ENCODE data around the gene EGFL7. TPM values are rescaled to one million over a fixed set of nuclear protein-coding genes. Genes with fewer than 3 reads are reported as not detected.
"Not testable (repeated sequence)": the region's sequence is repeated elsewhere in the genome, so short reads cannot be mapped to it uniquely, and the experiment has no call there.

Gene EGFL7
- total and polyA plus RNA-seq, 4 donors = 128 to 379 (median 226) TPM

DNA sequence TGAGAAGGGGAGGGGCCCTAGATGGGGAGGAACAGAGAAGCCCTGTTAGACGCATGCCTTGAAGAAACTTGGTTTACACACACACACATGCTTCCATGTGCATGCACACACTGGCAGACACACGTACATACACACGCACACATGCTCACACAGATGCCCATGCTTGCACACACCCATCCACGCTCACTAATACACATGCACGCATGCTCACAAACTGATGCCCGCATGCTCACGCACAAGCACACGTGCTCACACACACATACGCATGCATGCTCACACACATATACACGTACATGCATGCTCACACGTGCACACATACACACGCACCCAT, 32.1 kb upstream of the EGFL7 start:
- Histone ChIP-seq H3K27ac (ENCODE audit: low read depth in 1 of 2, low read length in 1 of 2) (no peak overlapping the region), H3K9ac (ENCODE audit: insufficient read depth in 1 of 2, low read length in 2 of 2) (no peak overlapping the region), H3K27me3 (ENCODE audit: control insufficient read depth in 3 of 3, insufficient read depth in 3 of 3, low read length in 2 of 3) (no peaks in the 10 kb centered on the region), H3K9me3 (ENCODE audit: control insufficient read depth in 4 of 4, insufficient read depth in 3 of 4, low read length in 3 of 4) (no peaks in the 10 kb centered on the region), H3K4me3 (no peak overlapping the region), H3K4me1 (ENCODE audit: control insufficient read depth in 5 of 5, insufficient read depth in 5 of 5, low read length in 5 of 5) (peaks cover 0 to 35% (median 11%) of the 10 kb centered on the region in 5 donors), H3K36me3 (ENCODE audit: control insufficient read depth in 4 of 4, insufficient read depth in 4 of 4, low read length in 4 of 4) (no peaks in the 10 kb centered on the region)
- WGBS, 2 donors = 71 to 72% methylated on average over 12 of the region's 12 CpGs
- ATAC-seq (ENCODE audit: insufficient read depth, low FRiP score) (no peak), DNase-seq (no peak)
- TF ChIP-seq, protein P1, sequence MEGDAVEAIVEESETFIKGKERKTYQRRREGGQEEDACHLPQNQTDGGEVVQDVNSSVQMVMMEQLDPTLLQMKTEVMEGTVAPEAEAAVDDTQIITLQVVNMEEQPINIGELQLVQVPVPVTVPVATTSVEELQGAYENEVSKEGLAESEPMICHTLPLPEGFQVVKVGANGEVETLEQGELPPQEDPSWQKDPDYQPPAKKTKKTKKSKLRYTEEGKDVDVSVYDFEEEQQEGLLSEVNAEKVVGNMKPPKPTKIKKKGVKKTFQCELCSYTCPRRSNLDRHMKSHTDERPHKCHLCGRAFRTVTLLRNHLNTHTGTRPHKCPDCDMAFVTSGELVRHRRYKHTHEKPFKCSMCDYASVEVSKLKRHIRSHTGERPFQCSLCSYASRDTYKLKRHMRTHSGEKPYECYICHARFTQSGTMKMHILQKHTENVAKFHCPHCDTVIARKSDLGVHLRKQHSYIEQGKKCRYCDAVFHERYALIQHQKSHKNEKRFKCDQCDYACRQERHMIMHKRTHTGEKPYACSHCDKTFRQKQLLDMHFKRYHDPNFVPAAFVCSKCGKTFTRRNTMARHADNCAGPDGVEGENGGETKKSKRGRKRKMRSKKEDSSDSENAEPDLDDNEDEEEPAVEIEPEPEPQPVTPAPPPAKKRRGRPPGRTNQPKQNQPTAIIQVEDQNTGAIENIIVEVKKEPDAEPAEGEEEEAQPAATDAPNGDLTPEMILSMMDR (IDR thresholded peaks at IDR 0.05; ENCODE audit: control extremely low read depth, extremely low read depth) = no peak

DNA sequence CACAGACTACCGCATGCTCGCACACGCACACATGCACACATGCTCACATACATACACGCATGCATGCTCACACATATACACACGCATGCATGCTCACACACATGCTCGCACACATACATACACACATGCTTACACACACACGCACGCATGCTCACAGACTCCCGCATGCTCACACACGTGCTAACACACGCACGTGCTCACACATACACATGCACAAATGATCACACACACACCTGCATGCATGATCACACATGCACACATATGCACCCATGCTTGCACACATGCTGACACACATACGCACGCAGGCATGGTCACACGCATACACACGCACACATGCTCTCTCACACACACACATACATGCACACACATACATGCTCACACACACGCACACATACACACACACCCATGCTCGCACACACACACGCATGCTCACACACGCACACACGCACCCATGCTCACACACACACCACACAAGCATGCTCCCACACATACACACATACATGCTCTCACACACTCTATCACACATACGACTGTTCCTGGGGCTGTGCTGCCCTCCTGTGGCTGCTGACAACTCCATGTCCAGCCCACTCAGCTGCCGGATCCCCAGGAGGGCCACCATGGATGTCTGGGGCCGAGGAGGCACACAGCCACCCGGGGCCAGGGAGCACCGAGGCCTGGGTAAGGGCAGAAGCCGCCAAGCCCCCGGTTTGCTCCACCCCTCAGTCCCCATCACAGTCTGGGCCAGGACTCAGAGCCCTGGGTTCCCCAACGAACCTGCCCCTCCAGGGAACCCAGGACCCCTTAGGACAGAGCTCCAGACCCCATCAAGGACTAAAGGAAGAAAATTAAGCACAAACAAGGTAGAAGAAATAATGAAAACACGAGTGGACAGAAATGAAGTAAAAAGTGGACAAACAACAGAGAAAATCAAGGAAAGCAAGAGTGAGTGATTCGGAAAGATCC, 31.4 kb upstream of the EGFL7 start:
- Histone ChIP-seq H3K27ac (ENCODE audit: low read depth in 1 of 2, low read length in 1 of 2) (no peak overlapping the region), H3K27me3 (ENCODE audit: control insufficient read depth in 3 of 3, insufficient read depth in 3 of 3, low read length in 2 of 3) (no peaks in the 10 kb centered on the region), H3K36me3 (ENCODE audit: control insufficient read depth in 4 of 4, insufficient read depth in 4 of 4, low read length in 4 of 4) (no peaks in the 10 kb centered on the region), H3K4me3 (no peak overlapping the region), H3K9me3 (ENCODE audit: control insufficient read depth in 4 of 4, insufficient read depth in 3 of 4, low read length in 3 of 4) (no peaks in the 10 kb centered on the region), H3K9ac (ENCODE audit: insufficient read depth in 1 of 2, low read length in 2 of 2) (no peak overlapping the region), H3K4me1 (ENCODE audit: control insufficient read depth in 5 of 5, insufficient read depth in 5 of 5, low read length in 5 of 5) (peaks cover 0 to 35% (median 9%) of the 10 kb centered on the region in 5 donors)
- DNase-seq (peak; percentile 81 to 87 (median 84)), ATAC-seq (ENCODE audit: insufficient read depth, low FRiP score) (peak; percentile 74)
- WGBS, 2 donors = 56% methylated on average over 31 of the region's 31 CpGs
- TF ChIP-seq, protein P1 (IDR thresholded peaks at IDR 0.05; ENCODE audit: control extremely low read depth, extremely low read depth) = peak; percentile 84

DNA sequence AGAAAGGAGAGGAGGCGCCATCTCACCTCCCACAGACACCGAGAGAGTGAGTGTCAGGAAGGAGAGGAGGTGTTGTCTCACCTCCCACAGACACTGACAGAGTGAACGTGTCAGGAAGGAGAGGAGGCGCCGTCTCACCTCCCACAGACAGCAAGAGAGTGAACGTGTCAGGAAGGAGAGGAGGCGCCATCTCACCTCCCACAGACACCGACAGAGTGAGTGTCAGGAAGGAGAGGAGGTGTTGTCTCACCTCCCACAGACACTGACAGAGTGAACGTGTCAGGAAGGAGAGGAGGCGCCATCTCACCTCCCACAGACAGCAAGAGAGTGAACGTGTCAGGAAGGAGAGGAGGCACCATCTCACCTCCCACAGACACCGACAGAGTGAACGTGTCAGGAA, 30.6 kb upstream of the EGFL7 start:
- not testable (repeated sequence) for DNase-seq; H3K27me3 ChIP-seq (ENCODE audit: control insufficient read depth in 3 of 3, insufficient read depth in 3 of 3, low read length in 2 of 3); H3K36me3 ChIP-seq (ENCODE audit: control insufficient read depth in 4 of 4, insufficient read depth in 4 of 4, low read length in 4 of 4); H3K9me3 ChIP-seq (ENCODE audit: control insufficient read depth in 4 of 4, insufficient read depth in 3 of 4, low read length in 3 of 4); H3K4me3 ChIP-seq; ATAC-seq (ENCODE audit: insufficient read depth, low FRiP score); H3K9ac ChIP-seq (ENCODE audit: insufficient read depth in 1 of 2, low read length in 2 of 2); H3K27ac ChIP-seq (ENCODE audit: low read depth in 1 of 2, low read length in 1 of 2)
- WGBS, 2 donors = 46 to 53% methylated on average over 8 to 13 of the region's 13 CpGs
- H3K4me1 ChIP-seq (ENCODE audit: control insufficient read depth in 5 of 5, insufficient read depth in 5 of 5, low read length in 5 of 5) = peaks cover 0 to 35% (median 8%) of the 10 kb centered on the region in 5 donors

DNA sequence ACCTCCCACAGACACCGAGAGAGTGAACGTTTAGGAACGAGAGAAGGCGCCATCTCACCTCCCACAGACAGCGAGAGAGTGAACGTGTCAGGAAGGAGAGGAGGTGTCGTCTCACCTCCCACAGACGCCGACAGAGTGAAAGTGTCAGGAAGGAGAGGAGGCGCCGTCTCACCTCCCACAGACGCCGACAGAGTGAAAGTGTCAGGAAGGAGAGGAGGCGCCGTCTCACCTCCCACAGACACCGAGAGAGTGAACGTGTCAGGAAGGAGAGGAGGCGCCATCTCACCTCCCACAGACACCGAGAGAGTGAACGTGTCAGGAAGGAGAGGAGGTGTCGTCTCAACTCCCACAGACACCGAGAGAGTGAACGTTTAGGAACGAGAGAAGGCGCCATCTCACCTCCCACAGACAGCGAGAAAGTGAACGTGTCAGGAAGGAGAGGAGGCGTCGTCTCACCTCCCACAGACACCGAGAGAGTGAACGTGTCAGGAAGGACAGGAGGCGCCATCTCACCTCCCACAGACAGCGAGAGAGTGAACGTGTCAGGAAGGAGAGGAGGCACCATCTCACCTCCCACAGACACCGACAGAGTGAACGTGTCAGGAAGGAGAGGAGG, 30.1 kb upstream of the EGFL7 start:
- not testable (repeated sequence) for H3K36me3 ChIP-seq (ENCODE audit: control insufficient read depth in 4 of 4, insufficient read depth in 4 of 4, low read length in 4 of 4); H3K27ac ChIP-seq (ENCODE audit: low read depth in 1 of 2, low read length in 1 of 2); ATAC-seq (ENCODE audit: insufficient read depth, low FRiP score); H3K9ac ChIP-seq (ENCODE audit: insufficient read depth in 1 of 2, low read length in 2 of 2); H3K27me3 ChIP-seq (ENCODE audit: control insufficient read depth in 3 of 3, insufficient read depth in 3 of 3, low read length in 2 of 3); H3K9me3 ChIP-seq (ENCODE audit: control insufficient read depth in 4 of 4, insufficient read depth in 3 of 4, low read length in 3 of 4); H3K4me3 ChIP-seq; DNase-seq
- peaks cover 0 to 34% (median 8%) of the 10 kb centered on the region in 5 donors for H3K4me1 ChIP-seq (ENCODE audit: control insufficient read depth in 5 of 5, insufficient read depth in 5 of 5, low read length in 5 of 5)
- WGBS, 2 donors = 73 to 74% methylated on average over 36 of the region's 36 CpGs
